Activated CD8-positive, alpha-beta memory T cell treated with anti-CD3 and anti-CD28 coated beads for 24 hours (primary cell): ENCODE data around the gene AFF3.

Experiments used
- DNase-seq: peaks from one replicate; pipeline ENCODE4 v3.0.0-alpha.2; 2020

Gene AFF3

GRCh38 chr2:99851811-99852210 lies 290.6 kb downstream of the AFF3 start:
- no peak for DNase-seq

- no peak for DNase-seq
Measured at GRCh38 chr2:99851089-99851488, 291.3 kb downstream of the AFF3 start.

GRCh38 chr2:99850084-99850710 lies 292.2 kb downstream of the AFF3 start:
- no peak for DNase-seq

- DNase-seq: no peak
Measured at GRCh38 chr2:99846462-99847107, 295.8 kb downstream of the AFF3 start.

- no peak for DNase-seq
Measured at GRCh38 chr2:99845296-99845695, 297.1 kb downstream of the AFF3 start.

GRCh38 chr2:99842451-99842850 lies 299.9 kb downstream of the AFF3 start:
- no peak for DNase-seq

GRCh38 chr2:99841749-99842148 lies 300.6 kb downstream of the AFF3 start:
- DNase-seq: no peak

GRCh38 chr2:99840831-99841230 lies 301.6 kb downstream of the AFF3 start:
- no peak for DNase-seq

GRCh38 chr2:99836690-99837605 lies 305.4 kb downstream of the AFF3 start:
- DNase-seq: no peak

GRCh38 chr2:99834426-99834825 lies 308.0 kb downstream of the AFF3 start:
- DNase-seq: no peak

- no peak for DNase-seq
Measured at GRCh38 chr2:99833586-99834201, 308.7 kb downstream of the AFF3 start.

GRCh38 chr2:99832926-99833325 lies 309.5 kb downstream of the AFF3 start:
- no peak for DNase-seq

- no peak for DNase-seq
Measured at GRCh38 chr2:99831772-99832171, 310.6 kb downstream of the AFF3 start.

GRCh38 chr2:99827296-99827999 lies 314.9 kb downstream of the AFF3 start:
- no peak for DNase-seq

GRCh38 chr2:99825630-99826029 lies 316.8 kb downstream of the AFF3 start:
- no peak for DNase-seq

- no peak for DNase-seq
Measured at GRCh38 chr2:99824758-99825157, 317.6 kb downstream of the AFF3 start.

- DNase-seq: no peak
Measured at GRCh38 chr2:99822474-99823207, 319.7 kb downstream of the AFF3 start.

GRCh38 chr2:99821984-99822383 lies 320.4 kb downstream of the AFF3 start:
- DNase-seq: no peak

- no peak for DNase-seq
Measured at GRCh38 chr2:99821572-99821971, 320.8 kb downstream of the AFF3 start.

GRCh38 chr2:99821039-99821438 lies 321.4 kb downstream of the AFF3 start:
- no peak for DNase-seq

- DNase-seq: no peak
Measured at GRCh38 chr2:99819766-99820165, 322.6 kb downstream of the AFF3 start.

- no peak for DNase-seq
Measured at GRCh38 chr2:99818842-99819241, 323.5 kb downstream of the AFF3 start.
